GM19043 (cell line): Measurements from ENCODE around the gene DGCR8.
"Not testable (repeated sequence)": the region's sequence is repeated elsewhere in the genome, so short reads cannot be mapped to it uniquely, and the experiment has no call there.

Experiments
- ATAC-seq: cut with Tn5 transposase; IDR thresholded peaks from one replicate; pipeline ENCODE4 v1.9.1; 2021; ENCODE audit warnings: low read depth; ENCODE audit not compliant: unreplicated experiment

The DGCR8 gene

DNA sequence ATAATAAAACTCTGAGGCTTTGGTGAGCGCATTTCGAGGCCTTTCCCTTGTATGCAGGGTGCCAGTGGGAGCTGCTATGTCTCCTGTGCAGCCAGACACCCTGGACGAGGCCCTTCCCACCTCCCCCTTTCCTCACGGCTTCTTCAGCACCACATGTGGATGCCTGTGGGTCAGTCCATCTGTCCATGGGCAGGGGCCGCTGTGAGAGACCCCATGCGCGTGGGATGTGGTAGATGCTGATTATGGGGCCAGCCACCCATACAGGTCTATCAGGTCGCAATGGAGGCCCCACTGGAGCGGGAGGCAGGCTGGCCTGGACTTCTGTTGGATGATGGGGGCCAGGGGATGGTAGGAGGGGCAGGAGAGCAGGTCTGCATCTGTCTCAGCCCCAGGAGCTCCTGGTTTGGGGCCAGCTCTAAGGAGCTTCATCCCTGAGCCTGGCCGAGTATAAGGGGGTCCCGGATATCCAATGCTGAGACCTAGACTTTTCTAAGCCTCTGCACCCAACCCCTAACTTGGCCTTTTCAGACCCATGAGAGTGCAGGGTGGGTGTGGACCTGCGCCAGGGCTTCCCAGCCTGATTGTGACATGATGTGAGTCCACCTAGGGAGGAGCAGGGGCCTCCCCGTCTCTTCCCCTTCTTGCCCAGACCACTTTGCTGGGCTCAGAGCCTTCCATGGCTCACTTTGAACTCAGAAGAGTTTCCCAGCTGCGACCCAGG is 14.0 kb upstream of the DGCR8 start:
- ATAC-seq = no peak

DNA sequence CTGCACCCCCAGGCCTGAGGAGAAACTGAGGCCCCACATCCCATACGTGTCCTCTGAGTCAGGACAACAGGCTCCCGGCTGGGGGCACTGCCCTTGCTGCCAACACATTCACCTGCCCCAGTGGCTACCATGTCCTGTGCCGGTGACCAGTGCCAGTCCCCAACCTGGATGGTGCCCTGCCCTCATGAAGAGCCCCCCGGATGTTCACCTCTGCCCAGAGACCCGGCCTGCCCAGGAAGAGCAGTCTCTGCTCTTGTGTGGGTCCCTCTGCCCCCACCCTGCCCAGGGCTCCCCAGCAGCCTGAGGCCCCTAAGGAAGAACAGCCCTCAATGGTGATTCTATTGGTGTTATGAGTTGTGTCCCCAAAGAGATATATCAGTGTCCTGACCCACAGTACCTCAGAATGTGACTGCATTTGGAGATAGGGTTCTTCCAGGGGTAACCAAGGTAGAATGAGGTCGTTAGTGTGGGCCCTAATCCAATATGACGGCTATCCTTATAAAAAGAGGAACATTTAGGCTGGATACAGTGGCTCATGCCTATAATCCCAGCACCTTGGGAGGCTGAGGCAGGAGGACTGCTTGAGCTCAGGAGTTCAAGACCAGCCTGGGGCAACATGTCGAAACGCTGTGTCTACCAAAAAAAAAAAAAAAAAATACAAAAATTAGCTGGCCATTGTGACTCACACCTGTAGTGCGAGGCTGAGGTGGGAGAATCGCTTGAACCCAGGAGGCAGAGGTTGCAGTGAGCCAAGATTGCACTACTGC is 13.2 kb upstream of the DGCR8 start:
- no peak for ATAC-seq

DNA sequence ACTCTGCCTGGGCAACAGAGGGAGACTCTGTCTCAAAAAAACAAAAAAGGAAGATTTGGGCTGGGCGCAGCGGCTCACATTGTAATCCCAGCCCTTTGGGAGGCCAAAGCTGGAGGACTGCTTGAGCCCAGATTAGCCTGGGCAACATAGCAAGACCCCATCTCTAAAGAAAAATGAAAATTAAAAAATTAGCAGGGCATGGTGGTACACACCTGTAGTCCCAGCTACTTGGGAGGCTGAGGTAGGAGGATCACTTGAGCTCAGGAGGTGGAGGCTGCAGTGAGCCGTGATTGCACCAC is 12.7 kb upstream of the DGCR8 start:
- ATAC-seq = not testable (repeated sequence)

DNA sequence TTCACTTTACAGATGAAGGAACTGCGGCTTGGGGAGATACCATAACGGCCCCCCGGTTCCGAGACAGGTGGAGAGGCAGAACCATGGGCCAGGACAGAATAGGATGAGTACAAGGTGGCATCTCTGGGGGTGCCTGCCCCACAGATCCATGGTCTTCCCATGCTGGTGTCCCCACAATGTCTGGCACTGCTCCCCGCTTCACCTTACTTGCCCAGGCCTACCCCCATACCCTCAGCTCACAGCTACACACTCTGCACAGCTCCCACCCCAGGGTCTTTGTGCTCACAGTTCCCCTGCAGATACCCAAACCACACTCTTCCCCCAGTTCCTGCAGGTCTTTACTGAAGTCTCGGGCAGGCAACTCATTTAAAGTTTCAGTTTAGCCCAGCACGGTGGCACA is 11.4 kb upstream of the DGCR8 start:
- no peak for ATAC-seq

DNA sequence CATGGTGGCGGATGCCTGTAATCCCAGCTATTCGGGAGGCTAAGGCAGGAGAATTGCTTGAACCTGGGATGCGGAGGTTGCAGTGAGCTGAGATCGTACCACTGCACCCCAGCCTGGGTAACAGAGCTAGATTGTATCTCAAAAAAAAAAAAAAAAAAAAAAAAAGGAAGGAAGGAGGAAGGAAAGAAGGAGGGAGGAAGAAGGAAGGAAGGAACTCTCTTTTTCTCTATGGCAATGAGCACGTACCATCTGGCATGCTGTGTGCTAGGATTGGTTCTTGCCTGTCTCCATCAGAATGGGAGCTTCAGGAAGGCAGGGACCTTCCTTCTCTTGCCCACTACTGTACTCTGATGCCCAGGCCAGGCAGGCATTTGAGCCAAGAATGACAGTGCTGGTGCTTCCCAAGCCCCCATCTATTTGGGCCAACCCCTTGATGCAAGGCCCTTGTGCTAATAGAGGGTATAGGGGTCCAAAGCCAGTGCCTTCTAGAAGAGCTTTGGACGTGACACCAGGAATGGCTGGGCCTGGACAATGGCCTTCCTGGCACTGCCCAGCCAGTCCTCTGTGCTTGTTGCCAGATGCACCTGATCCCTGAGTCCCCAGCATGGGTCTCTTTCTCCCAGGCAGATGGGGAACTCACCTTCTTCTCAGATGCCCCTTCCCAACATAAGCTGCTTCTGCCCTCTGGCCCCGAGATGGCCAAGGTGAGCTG is 10.6 kb upstream of the DGCR8 start:
- ATAC-seq = no peak

DNA sequence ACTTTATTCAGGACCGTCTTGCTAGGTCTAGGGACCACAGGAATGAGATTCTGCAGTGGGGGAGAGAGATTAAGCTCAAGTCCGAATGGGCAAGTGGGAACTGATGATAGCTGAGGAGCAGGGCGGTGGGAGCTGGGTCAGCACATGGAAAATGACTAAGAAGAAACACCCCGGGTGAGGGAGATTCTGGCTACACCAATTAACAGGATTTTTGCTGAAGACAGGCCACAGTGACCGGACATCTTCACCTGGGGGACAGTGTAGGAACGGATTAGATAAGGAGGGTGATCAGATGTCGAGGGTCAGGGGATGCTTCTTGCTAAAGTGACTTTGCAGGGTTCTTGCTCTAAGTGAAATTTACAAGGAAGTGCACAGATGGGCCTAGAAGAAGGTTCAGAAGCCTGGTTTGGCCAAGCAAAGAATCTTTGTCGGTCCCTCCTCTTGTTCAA is 8.5 kb upstream of the DGCR8 start:
- ATAC-seq = no peak

DNA sequence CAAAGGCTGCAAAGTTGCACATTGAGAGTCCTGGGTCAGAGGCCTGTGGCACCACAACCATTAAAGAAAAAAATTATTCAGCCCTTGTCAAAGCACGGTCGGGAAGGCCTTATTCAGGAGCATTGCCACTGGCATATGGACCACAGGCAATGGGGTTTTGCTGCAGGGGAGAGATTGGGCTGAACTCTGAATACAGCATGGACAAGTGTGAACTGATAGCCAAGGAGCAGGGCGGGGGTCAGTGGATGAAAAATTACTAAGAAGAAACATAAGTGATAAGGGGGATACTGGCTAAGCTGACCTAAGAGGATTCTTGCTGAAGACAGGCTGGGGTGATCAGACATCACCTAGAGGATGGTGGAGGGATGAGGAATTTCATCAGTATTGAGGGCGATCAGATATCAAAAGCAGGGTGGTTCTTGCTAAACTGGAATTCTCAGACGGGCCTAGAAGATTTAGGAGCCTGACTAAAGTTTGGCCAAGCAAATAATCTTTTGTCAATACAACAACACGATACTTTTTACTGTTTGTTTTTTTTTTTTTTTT is 3.3 kb upstream of the DGCR8 start:
- ATAC-seq = no peak

DNA sequence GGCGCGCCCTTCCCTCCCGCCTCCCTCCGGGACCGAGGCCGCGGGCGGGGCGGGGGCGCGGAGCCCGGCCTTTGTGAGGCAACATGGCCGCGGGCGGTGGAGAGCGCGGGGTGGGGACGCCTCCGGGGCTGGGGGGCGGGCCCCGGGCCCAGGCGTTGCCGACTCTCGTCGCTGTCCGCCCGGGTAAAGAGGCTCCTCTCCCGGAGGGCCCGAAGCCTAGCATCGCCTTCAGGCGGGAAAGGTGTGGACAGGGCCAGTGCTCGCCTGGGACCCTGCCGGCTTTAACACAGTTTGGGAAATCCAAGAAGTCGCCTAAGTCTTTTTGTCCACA is 369 bp downstream of the DGCR8 start:
- peak; percentile 56 for ATAC-seq

DNA sequence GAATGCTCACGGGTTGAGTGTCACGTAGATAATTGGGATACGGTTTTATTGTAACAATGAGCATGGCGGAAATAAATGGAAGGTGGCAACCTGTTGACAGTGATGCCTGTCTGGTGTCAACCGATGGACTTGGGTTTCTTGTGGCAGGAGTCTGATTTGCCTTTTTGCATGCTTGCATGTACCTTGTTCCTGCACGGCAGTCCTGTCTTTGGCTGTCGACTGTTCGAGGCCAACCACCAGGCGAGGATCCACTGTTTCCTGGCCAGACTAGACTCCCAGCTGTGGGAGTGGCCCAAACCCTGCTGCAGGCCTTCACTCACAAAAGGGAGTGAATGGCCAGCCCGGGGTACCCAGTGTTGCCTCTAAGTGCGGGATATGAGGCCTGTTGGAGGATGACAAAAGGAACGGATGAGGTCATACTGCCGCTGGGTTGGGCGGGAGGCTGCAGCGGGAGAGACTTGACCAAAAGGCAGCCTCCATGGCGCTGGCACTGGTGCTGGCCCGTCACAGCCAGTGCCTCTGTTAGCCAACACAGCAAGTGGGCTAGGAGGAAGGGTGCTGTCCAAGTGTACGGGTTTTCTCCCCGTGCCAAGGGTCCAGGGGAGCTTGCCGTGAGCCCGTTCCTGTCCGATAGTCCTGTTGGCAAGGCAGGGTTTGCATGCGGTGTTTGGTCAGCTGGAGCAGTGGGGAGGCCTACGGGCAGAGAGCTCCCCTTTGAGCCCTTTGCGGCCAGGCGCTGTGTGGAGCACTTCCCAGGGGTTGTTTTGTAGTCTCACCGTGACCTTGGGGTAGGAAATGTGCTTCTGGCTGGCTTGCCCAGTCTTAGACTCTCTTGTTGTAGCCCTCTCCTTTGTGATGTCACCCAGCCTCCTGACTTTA is 974 bp downstream of the DGCR8 start:
- ATAC-seq = no peak

DNA sequence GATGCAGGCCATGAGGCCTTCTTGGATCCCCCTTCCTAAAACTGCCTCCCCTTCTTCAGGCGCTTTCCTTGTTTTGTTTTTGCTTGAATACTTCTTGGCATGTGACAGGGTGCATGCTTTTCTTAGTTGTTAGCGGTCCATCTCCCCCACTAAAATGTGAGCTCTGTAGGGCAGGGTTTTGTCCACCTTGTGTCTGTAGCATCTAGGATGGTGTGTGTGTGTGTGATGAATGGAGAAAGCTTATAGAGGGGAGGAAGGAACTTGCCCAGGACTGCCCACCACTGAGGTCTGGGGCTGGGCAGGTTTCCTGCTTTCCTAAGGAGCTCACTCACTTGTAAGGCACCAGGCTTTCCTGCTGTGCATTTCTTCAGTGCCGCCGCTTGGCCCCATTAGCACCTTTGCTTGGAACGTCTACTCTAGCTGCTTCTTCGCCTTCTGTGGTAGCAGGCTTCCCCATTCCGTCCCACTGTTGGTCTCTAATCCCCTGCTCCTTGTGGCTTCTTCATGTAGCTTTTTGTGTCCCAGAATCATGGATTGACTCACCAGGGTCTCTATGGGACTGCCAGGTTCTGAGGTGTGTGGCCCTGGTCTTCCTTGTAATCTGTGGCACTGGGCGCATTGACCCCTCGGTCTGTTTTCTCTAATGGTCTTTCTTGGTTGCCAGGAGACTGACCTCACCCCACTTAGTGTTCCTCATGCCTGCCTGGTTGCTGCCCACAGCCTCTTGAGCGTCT is 3.3 kb downstream of the DGCR8 start:
- ATAC-seq = no peak

DNA sequence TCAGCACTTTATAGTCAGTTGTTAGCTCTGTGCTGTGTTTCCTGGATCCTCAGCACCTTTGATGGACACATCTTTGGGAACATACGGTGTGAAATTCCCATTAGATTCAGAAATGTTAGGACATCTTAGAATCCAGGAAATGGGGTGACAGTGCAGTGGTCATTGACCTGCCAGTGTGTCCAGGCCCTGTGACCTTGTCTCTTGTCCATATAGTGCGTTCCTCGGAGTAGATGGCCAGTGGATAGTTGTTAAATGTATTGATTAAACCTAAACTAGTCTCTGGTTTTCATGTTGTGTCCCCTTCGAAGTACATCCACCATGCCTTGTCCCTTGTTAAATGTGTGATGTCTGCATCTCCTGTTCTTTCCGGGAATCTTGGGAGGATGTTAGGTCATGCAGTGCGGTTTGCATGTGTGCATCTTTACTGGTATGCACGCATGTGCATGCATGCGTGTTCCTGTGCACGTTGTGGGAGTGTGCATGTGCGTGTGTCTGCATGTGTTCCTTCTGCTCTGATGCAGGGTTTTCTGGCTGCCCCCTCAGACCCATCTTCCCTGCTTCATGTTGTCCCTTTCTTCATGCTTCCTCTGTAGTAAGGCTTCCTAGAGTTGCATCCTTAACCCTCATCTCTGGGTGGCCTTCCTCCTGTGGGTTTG is 4.0 kb downstream of the DGCR8 start:
- no peak for ATAC-seq

DNA sequence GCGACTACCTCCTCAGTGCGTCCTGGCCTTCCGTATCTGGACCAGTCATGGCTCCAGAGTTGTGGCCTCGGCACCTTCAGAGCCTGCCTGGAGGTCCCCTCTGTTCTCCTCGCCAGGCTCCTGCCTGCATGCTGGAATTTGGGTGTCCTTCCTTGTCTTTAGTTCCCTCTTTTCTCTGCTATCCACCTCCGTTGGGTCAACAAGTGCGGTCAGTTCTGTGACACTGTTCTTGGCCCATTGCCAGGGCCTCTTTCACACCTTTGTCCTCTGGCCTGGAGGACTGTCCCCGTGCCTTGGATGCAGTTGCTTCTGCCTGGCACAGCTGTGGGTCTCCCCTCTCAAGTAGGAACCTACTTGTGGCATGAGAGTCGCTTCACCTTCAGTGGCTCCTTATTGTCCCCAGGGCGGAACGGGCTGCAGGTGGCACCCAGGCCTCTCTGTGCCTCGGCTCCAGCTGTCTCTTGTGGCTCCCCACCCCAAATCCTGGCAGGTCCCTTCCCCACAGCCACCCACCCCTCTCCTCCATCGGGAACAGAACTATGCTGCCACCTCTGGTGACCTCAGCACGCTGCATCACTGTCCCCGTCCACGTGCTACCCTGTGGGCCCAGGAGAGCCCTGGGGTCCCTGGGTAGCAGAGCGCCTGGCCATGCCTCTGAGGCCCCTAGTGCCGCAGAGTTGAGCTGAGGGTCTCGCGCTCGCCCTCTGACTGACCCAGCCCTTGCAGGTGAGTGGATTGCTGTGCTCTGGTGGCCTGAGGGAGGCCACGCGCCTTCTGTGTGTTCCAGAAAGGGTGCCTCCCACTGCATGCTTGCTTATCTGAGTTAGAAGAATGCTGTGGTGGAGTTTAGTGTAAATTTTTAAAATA is 4.7 kb downstream of the DGCR8 start:
- no peak for ATAC-seq

DNA sequence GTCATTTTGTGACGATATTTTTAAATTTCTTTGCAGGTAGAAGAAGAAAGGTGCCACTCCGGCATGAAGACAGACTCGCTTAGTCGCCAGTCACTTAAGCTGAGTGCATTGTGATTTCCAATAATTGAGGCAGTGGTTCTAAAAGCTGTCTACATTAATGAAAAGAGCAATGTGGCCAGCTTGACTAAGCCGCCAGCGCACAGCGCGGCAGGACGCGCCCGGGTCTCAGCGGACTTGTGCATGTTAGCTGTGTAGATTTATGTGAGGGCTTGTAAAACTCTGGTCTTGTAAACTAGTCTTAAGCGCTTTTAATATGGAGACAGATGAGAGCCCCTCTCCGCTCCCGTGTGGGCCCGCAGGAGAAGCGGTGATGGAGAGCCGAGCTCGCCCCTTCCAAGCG is 5.6 kb downstream of the DGCR8 start:
- ATAC-seq = no peak

DNA sequence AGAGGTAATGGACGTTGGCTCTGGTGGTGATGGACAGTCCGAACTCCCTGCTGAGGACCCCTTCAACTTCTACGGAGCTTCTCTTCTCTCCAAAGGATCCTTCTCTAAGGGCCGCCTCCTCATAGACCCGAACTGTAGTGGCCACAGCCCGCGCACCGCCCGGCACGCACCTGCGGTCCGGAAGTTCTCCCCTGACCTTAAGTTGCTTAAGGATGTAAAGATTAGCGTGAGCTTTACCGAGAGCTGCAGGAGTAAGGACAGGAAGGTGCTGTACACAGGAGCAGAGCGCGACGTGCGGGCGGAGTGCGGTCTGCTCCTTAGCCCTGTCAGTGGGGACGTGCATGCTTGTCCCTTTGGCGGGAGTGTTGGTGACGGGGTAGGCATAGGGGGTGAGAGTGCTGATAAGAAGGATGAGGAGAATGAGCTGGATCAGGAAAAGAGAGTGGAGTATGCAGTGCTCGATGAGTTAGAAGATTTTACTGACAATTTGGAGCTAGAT is 6.1 kb downstream of the DGCR8 start:
- ATAC-seq = no peak

DNA sequence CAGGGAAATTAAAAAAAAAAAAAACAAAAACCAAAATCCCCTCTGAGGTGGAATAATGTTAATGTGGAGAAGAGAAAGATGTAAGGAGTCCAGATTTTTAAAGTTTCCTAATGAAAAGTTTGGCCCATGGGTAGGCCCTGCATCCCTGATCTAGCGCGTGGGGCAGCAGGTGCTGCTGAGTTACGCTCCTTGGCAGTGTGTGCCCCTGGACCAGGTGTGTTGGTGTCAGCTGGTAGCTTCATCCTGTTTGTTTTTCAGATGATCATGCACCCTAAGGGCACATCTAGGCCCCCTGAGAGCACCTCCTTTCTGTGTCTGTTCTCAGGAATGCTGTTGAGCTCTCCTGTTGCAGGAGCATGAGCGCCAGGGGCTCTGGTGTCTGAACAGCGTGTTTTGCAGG is 6.7 kb downstream of the DGCR8 start:
- no peak for ATAC-seq

DNA sequence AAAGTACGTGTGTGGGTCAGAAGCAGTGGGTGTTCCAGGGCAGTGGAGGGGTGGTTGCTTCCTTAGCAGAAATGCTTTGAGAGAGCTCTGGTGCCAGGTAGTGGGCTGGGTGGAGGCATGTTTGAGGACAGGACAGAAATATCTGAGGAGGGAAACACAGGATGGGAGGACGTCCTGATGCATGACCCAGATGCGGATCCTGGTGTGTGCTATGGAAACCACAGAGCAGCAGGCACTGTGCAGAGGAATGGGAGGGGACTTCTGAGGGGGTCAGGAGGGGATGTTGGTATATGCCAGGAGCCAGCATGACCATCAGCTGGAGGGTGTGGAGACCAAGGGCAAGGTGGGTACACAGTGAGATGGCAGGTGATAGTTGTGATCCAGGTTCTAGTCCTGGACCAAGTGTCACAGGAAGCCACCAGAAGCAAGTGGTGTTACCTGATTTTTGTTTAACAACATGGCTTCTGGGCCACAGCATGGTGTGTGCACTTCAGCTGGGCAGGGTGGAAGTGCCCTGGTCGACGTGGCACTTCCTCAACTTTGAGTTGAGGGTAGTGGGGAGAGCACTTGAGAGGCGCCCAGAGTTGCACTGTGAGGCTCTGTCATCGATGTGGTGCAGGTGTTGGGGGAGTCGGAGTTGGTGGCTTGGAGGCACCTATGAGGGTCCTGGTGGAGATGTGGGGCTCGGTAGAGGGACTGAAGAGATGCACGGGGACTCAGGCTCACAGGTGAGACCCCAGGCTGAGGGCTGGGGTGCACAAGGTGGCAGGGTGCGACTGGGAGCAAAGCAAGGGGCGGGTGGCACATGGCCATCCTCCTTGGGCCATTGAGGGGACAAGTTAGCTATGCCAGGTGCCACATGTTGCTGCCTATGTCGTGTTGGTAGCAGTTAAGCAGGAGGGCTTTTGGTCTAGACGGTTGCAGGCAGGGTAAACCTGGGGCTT is 7.5 kb downstream of the DGCR8 start:
- no peak for ATAC-seq

DNA sequence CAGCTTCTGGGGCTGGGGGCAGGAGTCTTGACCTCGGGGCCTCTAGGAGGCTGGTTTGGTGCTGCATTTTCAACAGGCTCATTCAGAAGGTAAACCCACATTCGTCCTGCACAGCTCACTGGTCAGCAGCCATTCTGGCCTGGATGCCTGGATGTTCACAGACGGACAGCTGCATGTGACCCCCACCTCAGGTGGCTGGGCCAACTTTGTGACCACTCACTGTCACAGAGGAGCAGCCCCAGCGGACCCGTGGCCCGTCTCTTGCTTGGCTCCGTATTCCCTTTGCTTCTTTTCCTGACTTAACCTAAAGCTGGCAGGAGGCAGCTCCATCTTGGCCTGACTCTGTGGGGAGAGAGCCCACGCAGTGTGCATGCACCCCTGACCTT is 8.2 kb downstream of the DGCR8 start:
- ATAC-seq = no peak
